Coronary artery (tissue), 2 donors: ENCODE data around the gene BOLA1.
A peak's percentile ranks its signal among the peaks of the same experiment; 100 is the strongest.
"Not testable (repeated sequence)": the region's sequence is repeated elsewhere in the genome, so short reads cannot be mapped to it uniquely, and the experiment has no call there.

Experiments
- DNase-seq: peaks from one replicate; pipeline ENCODE4 v3.0.0-alpha.2; 2017; ENCODE audit warnings: low spot score
- H3K27ac ChIP-seq, 2 donors: fragments of 200-600 bp; sonication (generic); one replicate each; pipeline ENCODE4 v1.5.1; 2016 to 2019
- H3K4me3 ChIP-seq: fragments of 200-600 bp; sonication (generic); 2 replicates; pipeline ENCODE4 v1.5.1; 2016; ENCODE audit warnings: mild to moderate bottlenecking, moderate library complexity
- TF ChIP-seq, protein P1 (sequence below): fragments of 200-600 bp; sonication (generic); IDR thresholded peaks from one replicate; pipeline ENCODE4 v1.5.1; 2019; ENCODE audit warnings: antibody characterized with exemption

Gene BOLA1

DNA sequence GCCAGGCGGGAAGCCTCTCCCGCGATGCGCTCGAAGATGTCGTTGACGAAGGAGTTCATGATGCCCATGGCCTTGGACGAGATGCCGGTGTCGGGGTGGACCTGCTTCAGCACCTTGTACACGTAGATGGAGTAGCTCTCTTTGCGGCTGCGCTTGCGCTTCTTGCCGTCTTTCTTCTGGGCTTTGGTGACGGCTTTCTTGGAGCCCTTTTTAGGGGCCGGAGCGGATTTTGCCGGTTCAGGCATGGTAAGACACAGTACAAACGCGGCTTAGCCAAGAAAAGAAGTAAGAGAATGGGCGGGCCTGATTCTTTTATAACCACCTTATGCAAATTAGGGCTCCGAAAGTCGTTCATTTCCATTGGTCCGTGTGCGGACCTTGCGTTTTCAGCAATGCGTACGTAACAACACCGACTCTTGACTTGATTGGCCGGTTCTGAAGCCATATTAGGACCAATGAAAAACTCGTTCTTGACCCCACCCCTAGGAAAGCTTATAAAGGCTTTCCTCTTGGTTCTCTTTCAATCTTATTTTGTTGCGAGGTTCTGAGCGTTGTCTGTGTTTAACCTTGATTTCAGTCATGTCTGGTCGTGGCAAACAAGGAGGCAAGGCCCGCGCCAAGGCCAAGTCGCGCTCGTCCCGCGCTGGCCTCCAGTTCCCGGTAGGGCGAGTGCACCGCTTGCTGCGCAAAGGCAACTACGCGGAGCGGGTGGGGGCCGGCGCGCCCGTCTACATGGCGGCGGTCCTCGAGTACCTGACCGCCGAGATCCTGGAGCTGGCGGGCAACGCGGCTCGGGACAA is 12.8 kb upstream of the BOLA1 start:
- TF ChIP-seq, protein P1, sequence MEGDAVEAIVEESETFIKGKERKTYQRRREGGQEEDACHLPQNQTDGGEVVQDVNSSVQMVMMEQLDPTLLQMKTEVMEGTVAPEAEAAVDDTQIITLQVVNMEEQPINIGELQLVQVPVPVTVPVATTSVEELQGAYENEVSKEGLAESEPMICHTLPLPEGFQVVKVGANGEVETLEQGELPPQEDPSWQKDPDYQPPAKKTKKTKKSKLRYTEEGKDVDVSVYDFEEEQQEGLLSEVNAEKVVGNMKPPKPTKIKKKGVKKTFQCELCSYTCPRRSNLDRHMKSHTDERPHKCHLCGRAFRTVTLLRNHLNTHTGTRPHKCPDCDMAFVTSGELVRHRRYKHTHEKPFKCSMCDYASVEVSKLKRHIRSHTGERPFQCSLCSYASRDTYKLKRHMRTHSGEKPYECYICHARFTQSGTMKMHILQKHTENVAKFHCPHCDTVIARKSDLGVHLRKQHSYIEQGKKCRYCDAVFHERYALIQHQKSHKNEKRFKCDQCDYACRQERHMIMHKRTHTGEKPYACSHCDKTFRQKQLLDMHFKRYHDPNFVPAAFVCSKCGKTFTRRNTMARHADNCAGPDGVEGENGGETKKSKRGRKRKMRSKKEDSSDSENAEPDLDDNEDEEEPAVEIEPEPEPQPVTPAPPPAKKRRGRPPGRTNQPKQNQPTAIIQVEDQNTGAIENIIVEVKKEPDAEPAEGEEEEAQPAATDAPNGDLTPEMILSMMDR = no peak
- H3K4me3 ChIP-seq = peak overlapping the region; percentile 81
- DNase-seq = peak; percentile 94
- peak overlapping the region; percentile 98 for H3K27ac ChIP-seq

DNA sequence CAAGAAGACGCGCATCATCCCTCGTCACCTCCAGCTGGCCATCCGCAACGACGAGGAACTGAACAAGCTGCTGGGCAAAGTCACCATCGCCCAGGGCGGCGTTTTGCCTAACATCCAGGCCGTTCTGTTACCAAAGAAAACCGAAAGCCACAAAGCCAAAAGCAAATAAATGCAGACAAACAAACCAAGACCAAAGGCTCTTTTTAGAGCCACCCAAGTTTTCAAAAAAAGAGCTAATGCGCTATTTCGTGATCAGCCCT is 12.2 kb upstream of the BOLA1 start:
- peak overlapping the region; percentile 97 to 98 for H3K27ac ChIP-seq
- peak overlapping the region; percentile 81 for H3K4me3 ChIP-seq
- not testable (repeated sequence) for DNase-seq

DNA sequence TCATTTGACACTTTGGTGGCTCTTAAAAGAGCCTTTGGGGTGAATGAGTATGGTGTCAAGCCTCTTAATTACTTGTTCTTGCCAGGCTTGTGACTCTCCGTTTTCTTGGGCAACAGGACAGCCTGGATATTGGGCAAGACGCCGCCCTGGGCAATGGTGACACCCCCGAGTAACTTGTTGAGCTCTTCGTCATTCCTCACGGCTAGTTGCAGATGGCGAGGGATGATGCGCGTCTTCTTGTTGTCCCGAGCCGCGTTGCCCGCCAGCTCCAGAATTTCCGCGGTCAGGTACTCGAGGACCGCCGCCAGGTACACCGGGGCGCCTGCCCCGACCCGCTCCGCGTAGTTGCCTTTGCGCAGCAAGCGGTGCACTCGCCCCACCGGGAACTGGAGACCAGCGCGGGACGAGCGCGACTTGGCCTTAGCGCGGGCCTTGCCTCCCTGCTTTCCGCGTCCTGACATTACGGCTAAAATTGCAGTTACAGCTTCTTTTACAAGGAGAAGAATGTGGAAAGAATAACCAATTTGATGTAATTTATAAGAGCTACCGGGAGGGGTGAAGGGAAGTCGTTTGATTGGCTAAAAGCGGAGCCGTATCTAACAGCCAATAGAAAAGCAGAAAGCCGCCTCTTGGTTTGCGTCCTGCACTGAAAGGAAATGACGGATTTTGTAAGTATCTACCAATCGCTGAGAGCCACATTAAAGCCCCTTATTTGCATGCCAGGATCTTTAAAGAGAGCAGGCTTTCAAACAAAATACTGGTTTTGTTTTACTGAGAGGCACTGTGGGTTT is 11.7 kb upstream of the BOLA1 start:
- Histone ChIP-seq H3K4me3 (peak overlapping the region; percentile 81), H3K27ac (peak overlapping the region; percentile 97 to 98)
- DNase-seq = peak; percentile 92
- TF ChIP-seq, protein P1 = no peak

DNA sequence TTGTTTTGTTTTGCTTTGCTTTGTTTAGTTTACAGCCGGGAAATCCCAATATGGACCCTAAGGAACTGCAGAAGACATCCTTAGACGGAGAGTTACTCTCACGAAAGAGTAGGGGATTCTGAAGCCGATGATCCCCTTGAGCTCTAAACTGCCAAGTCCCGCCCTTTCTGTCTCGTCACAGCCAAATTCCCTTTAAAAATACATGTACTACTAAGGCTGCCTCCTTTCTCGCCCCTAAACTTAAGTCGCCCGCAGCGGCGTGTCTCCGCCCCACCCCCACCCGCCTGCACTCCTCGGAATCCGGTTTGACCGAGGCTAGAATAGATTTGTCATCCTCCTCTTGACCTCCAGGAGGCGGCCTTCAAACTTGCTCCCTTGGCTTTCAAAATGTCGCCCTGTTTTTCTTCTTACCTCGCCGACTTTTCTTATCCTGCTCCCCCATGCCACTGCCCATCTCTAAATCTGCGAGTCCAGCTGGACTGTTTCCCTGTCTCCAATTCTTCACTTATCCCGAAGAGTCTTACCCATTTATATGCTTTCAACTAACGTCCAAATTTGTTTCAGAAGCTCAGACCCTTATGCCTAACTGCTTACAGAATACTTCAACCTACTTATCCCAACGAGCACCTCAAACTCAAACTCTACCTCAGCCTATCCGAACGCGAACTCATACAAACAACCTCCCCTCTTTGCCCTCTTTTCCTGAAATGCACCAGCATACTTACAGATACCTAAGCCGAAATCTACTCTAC is 10.9 kb upstream of the BOLA1 start:
- DNase-seq = peak; percentile 93
- Histone ChIP-seq H3K4me3 (peak overlapping the region; percentile 81), H3K27ac (peak overlapping the region; percentile 97 to 98)
- TF ChIP-seq, protein P1 = peak; percentile 32

DNA sequence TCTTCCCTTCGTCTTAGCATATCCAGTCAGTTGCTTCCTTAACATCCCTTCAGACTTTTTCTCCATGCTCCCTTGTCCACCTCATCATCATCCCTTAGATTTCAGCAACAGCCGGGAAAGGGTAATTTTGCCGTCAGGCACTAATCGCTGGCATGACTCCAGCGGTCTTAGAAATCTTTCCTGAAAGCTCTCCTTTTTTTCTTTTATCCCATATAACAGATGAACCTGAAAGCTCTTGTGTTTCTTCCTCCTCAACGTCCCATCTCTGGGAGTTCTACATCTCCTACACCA is 10.4 kb upstream of the BOLA1 start:
- TF ChIP-seq, protein P1 = no peak
- Histone ChIP-seq H3K4me3 (peak overlapping the region; percentile 81), H3K27ac (peak overlapping the region; percentile 97 to 98)
- DNase-seq = no peak

DNA sequence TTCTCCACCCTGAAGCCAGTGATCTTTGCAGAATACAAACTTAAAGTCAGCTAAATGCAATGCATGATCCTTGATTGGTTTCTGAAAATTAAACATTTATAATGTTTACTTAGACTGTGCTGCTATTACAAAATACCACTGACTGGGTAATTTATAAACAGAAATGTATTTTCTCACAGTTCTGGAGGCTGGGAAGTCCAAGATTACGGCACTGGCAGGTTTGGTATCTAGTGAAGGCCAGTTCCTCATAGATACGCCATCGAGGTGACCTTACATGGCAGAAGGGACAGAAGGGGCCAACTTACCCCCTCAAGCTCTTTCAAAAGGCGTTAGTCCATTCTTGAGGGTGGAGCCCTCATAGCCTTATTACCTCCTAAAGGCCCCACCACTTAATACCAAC is 2.8 kb upstream of the BOLA1 start:
- TF ChIP-seq, protein P1 = no peak
- DNase-seq = no peak
- Histone ChIP-seq H3K27ac (no peak overlapping the region), H3K4me3 (no peak overlapping the region)

DNA sequence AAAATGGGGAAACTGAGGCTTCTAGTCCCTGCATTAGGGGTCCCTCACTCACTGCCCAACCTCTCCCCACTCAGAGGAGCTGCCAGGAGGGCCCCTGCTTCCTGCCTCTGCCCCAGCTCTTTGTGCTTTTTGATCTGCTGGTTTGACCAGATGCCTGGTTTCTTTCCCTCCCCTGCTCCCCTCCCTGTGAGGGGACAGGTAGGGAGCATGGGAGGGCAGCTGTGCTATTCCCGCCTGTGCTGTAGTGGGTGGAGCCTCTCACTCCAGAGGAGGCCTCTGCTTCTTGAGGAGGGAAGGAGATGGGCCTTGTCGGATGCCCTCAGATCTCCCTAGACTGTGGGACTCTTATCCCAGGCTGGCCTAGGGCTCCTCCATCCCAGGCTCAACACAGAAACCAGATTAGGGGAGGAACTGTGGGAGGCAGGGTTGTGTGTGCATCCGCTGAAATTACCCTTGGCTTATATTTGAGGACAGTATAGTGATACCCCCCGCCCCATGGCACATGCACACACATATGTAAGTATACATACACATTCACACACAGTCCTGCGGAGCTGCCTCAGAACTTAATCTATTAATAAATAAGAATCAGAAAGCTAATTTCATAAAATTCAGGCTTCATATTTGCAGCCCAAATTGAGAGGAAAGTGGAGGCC is 4.6 kb downstream of the BOLA1 start:
- no peak for DNase-seq
- TF ChIP-seq, protein P1 = no peak
- Histone ChIP-seq H3K4me3 (no peak overlapping the region), H3K27ac (no peak overlapping the region)
